HepG2 (cell line): ENCODE results near the gene CPLX3. TPM values are rescaled to one million over a fixed set of nuclear protein-coding genes. Genes with fewer than 3 reads are reported as not detected.

Experiments used
- ARNT ChIP-seq: fragments of 450-650 bp; IDR thresholded peaks from 2 replicates; pipeline ENCODE4 v1.6.1; 2017
- ARNTL ChIP-seq: sonication (generic); formaldehyde crosslinking; IDR thresholded peaks from 2 replicates; pipeline ENCODE4 v1.4.0; 2020; ENCODE audit warnings: mild to moderate bottlenecking, missing genetic modification reagents
- CAMTA2 ChIP-seq: sonication (generic); formaldehyde crosslinking; IDR thresholded peaks from 2 replicates; pipeline ENCODE4 v1.4.0; 2020; ENCODE audit warnings: mild to moderate bottlenecking, missing genetic modification reagents, borderline replicate concordance
- EHMT2 ChIP-seq: fragments of 200-600 bp; sonication (generic); IDR thresholded peaks from 2 replicates; pipeline ENCODE4 v1.7.0; 2017; ENCODE audit warnings: antibody characterized with exemption, low read depth, low read length, borderline replicate concordance
- FLYWCH1 ChIP-seq: sonication (generic); formaldehyde crosslinking; IDR thresholded peaks from 2 replicates; pipeline ENCODE4 v1.8.1; 2023; ENCODE audit warnings: mild to moderate bottlenecking, missing genetic modification reagents
- HNRNPLL ChIP-seq: fragments of 200-400 bp; formaldehyde crosslinking; IDR thresholded peaks from 2 replicates; pipeline ENCODE4 v1.6.1; 2017; ENCODE audit warnings: mild to moderate bottlenecking, low read depth, low read length; ENCODE audit not compliant: poor library complexity, severe bottlenecking
- MAFF ChIP-seq: IDR thresholded peaks from 2 replicates; pipeline ENCODE4 v1.6.1; 2011; ENCODE audit warnings: low read depth, low read length, improper control_type of control experiment
- MXI1 ChIP-seq: IDR thresholded peaks from 3 replicates; pipeline ENCODE4 v1.6.1; 2012; ENCODE audit warnings: low read depth, low read length, inconsistent platforms, borderline replicate concordance
- PAX8 ChIP-seq: sonication (generic); formaldehyde crosslinking; IDR thresholded peaks from 2 replicates; pipeline ENCODE4 v1.8.0; 2022; ENCODE audit warnings: mild to moderate bottlenecking, missing genetic modification reagents, borderline replicate concordance
- RFX3 ChIP-seq: IDR thresholded peaks from 2 replicates; pipeline ENCODE4 v1.6.1; 2016; ENCODE audit warnings: missing biosample characterization, missing genetic modification reagents
- SALL1 ChIP-seq: sonication (generic); formaldehyde crosslinking; IDR thresholded peaks from 2 replicates; pipeline ENCODE4 v1.8.0; 2022; ENCODE audit warnings: mild to moderate bottlenecking, missing genetic modification reagents
- ZFP41 ChIP-seq: sonication (generic); formaldehyde crosslinking; IDR thresholded peaks from 2 replicates; pipeline ENCODE4 v1.4.0; 2020; ENCODE audit warnings: mild to moderate bottlenecking, missing genetic modification reagents, borderline replicate concordance
- ZFY ChIP-seq: sonication (generic); formaldehyde crosslinking; IDR thresholded peaks from 2 replicates; pipeline ENCODE4 v1.4.0; 2020; ENCODE audit warnings: missing genetic modification reagents
- ZNF276 ChIP-seq: sonication (generic); formaldehyde crosslinking; IDR thresholded peaks from 2 replicates; pipeline ENCODE4 v1.4.0; 2020; ENCODE audit warnings: mild to moderate bottlenecking, low read depth, missing genetic modification reagents
- ZNF550 ChIP-seq: sonication (generic); formaldehyde crosslinking; IDR thresholded peaks from 2 replicates; pipeline ENCODE4 v1.4.0; 2020; ENCODE audit warnings: mild to moderate bottlenecking, missing genetic modification reagents, borderline replicate concordance
- ZNF552 ChIP-seq: sonication (generic); formaldehyde crosslinking; IDR thresholded peaks from 2 replicates; pipeline ENCODE4 v1.9.0; 2022; ENCODE audit warnings: missing genetic modification reagents, mild to moderate bottlenecking, borderline replicate concordance
- ZNF770 ChIP-seq: sonication (generic); formaldehyde crosslinking; IDR thresholded peaks from 2 replicates; pipeline ENCODE4 v1.5.0; 2020; ENCODE audit warnings: mild to moderate bottlenecking, missing genetic modification reagents
- ZNF879 ChIP-seq: sonication (generic); formaldehyde crosslinking; IDR thresholded peaks from 2 replicates; pipeline ENCODE4 v1.8.1; 2023; ENCODE audit warnings: missing genetic modification reagents
- ZSCAN22 ChIP-seq: sonication (generic); formaldehyde crosslinking; IDR thresholded peaks from 2 replicates; pipeline ENCODE4 v1.4.0; 2020; ENCODE audit warnings: mild to moderate bottlenecking, missing genetic modification reagents
- polyA plus RNA-seq, 8 experiments: library from polyadenylated mRNA; depleted of rRNA in 3 of 8; stranded (reverse) in 7 of 8; unstranded in 1 of 8; fragments of >200 nt; fragmentation: Illumina TruSeq in 4 of 8; extraction: Trizol in 4 of 8; gene quantifications; 2 replicates each; pipeline versions ENCODE4 v1.2.1 to v1.2.3, GENCODE V29; 2011 to 2016; ENCODE audit warnings: low read depth in 4 of 8, missing spikeins in 1 of 8, mixed read lengths in 1 of 8; ENCODE audit not compliant: insufficient read depth in 1 of 8
- total RNA-seq, 5 experiments: library from RNA; depleted of rRNA; stranded (reverse); fragments of >200 nt; fragmentation: Illumina TruSeq; extraction: Trizol; gene quantifications; 2 replicates each; pipeline ENCODE4 v1.2.3, GENCODE V29; 2016; ENCODE audit warnings: low read depth in 1 of 5
- TF ChIP-seq, protein P1 (sequence below): sonication (generic); formaldehyde crosslinking; IDR thresholded peaks from 2 replicates; pipeline ENCODE4 v1.5.1; 2020; ENCODE audit warnings: missing genetic modification reagents, mild to moderate bottlenecking, borderline replicate concordance
- TF ChIP-seq, protein P2 (sequence below): sonication (generic); formaldehyde crosslinking; IDR thresholded peaks from 2 replicates; pipeline ENCODE4 v1.5.0; 2020; ENCODE audit warnings: mild to moderate bottlenecking, missing genetic modification reagents

Gene CPLX3
- total and polyA plus RNA-seq, 2 of the 13 experiments (the other 11 are each of a cell fraction or from before 2014, with no cell fraction given), result not detected

DNA sequence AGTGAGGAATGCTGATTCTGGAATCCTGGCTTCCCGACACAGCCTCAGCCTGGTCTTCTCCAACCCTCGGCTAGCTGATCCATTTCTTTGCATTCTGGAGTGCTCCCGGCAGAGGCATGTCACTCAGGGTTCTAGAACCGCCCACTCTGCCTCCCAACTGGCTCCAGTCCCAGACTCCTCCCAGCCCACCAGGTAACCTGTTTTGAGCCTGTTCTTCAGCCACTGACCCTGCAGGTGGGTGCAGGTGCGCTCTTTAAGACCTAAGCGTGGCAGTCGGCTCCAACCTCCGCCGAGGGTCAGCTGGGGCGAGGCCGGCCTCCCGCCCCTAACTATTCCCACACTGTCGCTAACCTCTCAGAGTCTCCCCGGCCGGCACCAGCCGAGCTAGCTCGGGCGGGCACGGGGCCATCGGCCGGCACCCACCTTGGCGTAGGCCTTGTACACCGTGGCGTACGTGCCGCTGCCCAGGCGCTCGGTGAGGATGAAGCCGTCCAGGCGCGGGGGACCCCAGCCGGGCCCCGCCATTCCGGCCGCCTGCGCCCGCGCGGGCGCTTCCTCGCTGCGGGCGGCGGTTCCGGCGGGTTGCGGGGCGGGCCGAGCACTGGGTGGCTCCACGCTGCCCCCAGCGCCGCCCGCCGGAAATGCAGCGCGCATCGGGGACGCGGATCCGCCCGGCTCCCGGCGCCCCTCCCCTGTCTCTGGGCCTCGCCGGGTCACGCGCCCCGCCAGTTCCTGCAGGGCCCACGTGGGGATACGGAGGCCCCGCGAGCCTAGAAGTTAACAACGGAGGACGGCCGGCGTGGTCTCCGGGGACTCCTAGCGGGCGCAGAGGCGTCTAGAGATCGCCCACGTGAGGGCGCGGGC, 16.4 kb downstream of the CPLX3 start, which contains the start of gene ULK3 (continued):
- no peak for TF ChIP-seq ZFP41 (CRISPR knock-in tag)
- TF ChIP-seq ZNF879 (CRISPR knock-in tag), result no peak
- no peak for TF ChIP-seq ZNF276
- TF ChIP-seq PAX8 (CRISPR knock-in tag), result no peak
- TF ChIP-seq ZNF550 (CRISPR knock-in tag), result no peak
- TF ChIP-seq, protein P1, sequence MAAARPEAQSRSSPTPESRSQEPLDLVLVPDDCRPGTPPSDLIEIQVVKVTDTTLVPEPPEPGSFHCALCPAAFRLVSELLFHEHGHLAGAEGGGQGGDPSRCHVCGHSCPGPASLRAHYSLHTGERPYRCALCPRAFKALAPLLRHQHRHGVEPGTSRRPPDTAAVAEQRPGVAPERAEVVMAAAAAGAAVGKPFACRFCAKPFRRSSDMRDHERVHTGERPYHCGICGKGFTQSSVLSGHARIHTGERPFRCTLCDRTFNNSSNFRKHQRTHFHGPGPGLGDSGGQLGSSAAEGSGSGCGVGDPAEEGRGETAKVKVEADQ (CRISPR knock-in tag), result peak; percentile 57; the same call in 1 of the 2 replicates
- TF ChIP-seq, protein P2, sequence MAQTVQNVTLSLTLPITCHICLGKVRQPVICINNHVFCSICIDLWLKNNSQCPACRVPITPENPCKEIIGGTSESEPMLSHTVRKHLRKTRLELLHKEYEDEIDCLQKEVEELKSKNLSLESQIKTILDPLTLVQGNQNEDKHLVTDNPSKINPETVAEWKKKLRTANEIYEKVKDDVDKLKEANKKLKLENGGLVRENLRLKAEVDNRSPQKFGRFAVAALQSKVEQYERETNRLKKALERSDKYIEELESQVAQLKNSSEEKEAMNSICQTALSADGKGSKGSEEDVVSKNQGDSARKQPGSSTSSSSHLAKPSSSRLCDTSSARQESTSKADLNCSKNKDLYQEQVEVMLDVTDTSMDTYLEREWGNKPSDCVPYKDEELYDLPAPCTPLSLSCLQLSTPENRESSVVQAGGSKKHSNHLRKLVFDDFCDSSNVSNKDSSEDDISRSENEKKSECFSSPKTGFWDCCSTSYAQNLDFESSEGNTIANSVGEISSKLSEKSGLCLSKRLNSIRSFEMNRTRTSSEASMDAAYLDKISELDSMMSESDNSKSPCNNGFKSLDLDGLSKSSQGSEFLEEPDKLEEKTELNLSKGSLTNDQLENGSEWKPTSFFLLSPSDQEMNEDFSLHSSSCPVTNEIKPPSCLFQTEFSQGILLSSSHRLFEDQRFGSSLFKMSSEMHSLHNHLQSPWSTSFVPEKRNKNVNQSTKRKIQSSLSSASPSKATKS (CRISPR knock-in tag), result no peak
- no peak for TF ChIP-seq RFX3 (CRISPR knock-in tag)
- peak; percentile 54; the same call in 1 of the 2 replicates for TF ChIP-seq SALL1 (CRISPR knock-in tag)
- TF ChIP-seq ARNT, result no peak
- TF ChIP-seq MAFF, result no peak
- TF ChIP-seq FLYWCH1 (CRISPR knock-in tag), result no peak
- peak; percentile 69 for TF ChIP-seq HNRNPLL
- peak; percentile 68 for TF ChIP-seq ZFY (CRISPR knock-in tag)
- TF ChIP-seq ZNF552 (CRISPR knock-in tag), result peak; percentile 79; the same call in 1 of the 2 replicates
- no peak for TF ChIP-seq EHMT2
- TF ChIP-seq CAMTA2 (CRISPR knock-in tag), result peak; percentile 74; the same call in 1 of the 2 replicates
- TF ChIP-seq ZNF770, result no peak
- no peak for TF ChIP-seq ZSCAN22
- TF ChIP-seq ARNTL (CRISPR knock-in tag), result no peak
- TF ChIP-seq MXI1, result peak; percentile 96; the same call in 2 of the 3 replicates
